Measurements from ENCODE around the gene IL18BP. TPM values are rescaled to one million over a fixed set of nuclear protein-coding genes. Genes with fewer than 3 reads are reported as not detected.

IL18BP gene
- total and polyA plus RNA-seq, 5 experiments from 2014 or later = 7.4 to 19.6 (median 15.1) TPM

DNA sequence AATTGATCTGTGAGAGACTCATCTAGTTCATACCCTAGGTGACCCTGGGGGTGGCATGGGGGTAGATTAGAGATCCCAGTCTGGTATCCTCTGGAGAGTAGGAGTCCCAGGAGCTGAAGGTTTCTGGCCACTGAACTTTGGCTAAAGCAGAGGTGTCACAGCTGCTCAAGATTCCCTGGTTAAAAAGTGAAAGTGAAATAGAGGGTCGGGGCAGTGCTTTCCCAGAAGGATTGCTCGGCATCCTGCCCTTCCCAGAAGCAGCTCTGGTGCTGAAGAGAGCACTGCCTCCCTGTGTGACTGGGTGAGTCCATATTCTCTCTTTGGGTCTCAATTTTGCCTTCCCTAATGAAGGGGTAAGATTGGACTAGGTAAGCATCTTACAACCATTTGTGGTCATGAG is 653 bp downstream of the IL18BP start:
- POLR2A ChIA-PET = interaction anchor here (0.7 to 1.3 kb wide), 4 partner anchors 16 to 41 kb away, joined by 3 read pairs; no protein-coding TSS in a partner anchor
- ATAC-seq = no peak
- peak overlapping the region; percentile 95 to 99 (median 98) for H3K27ac Mint-ChIP-seq

DNA sequence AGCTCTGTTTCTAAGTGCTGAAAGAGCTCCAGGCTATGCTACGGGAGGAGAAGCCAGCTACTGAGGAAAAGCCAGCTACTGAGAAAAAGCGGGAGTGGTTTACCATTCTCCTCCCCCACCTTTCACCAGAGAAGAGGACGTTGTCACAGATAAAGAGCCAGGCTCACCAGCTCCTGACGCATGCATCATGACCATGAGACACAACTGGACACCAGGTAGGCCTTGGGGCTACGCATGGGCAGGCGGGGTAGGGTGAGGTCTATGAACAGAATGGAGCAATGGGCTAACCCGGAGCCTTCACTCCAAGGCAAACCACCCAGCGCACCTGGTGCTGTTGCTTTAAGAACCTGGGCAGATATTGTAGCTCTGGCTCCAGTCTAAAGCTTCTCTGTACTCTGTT is 1.1 kb downstream of the IL18BP start:
- POLR2A ChIA-PET = interaction anchor here (0.8 to 1.3 kb wide), 5 partner anchors 15 to 102 kb away, joined by 3 to 4 read pairs (median 3); no protein-coding TSS in a partner anchor
- Mint-ChIP-seq H3K27ac (peak overlapping the region; percentile 95 to 99 (median 98)), H3K27me3 (no peaks in the 10 kb centered on the region), H3K36me3 (peaks cover 4 to 34% (median 7%) of the 10 kb centered on the region in 3 donors), H3K4me3 (peak overlapping the region; percentile 85 to 96 (median 92)), H3K9me3 (no peaks in the 10 kb centered on the region), H3K4me1 (peaks cover 24 to 49% (median 37%) of the 10 kb centered on the region in 4 donors)
- ATAC-seq = no peak
- DNase-seq = no peak

More for the DNA sequence above, 653 bp downstream of the IL18BP start:
- no peak for DNase-seq
- Mint-ChIP-seq H3K36me3 (peaks cover 4 to 30% (median 7%) of the 10 kb centered on the region in 3 donors), H3K27me3 (no peaks in the 10 kb centered on the region), H3K4me3 (peak overlapping the region; percentile 85 to 96 (median 92)), H3K9me3 (no peaks in the 10 kb centered on the region), H3K4me1 (peaks cover 26 to 49% (median 39%) of the 10 kb centered on the region in 4 donors)

DNA sequence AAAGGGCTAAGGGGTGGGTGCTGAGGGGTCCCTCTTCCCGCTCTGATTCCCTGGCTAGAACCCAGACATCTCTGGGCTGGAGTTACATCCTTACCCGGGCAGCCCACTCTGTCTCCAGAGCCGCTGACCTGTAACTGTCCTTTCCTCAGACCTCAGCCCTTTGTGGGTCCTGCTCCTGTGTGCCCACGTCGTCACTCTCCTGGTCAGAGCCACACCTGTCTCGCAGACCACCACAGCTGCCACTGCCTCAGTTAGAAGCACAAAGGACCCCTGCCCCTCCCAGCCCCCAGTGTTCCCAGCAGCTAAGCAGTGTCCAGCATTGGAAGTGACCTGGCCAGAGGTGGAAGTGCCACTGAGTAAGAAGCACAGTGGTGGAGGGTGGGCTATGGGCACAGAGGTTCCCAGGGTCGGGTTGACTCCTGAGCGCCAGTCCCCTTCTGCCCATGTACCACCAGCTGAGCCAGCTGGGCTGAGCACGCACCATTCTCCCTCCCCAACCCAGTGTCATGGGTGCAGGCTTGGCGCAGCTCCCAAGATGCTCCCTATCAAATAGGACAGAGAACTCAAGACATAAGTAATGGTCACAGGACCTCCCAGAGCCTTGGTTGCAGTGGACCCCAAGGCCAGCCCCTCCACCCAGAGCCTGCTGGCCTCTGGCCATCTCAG is 1.6 kb downstream of the IL18BP start:
- no peaks in the 10 kb centered on the region for H3K9me3 Mint-ChIP-seq
- H3K27me3 Mint-ChIP-seq = no peaks in the 10 kb centered on the region
- peak overlapping the region in 3 of 10 donors; percentile 18 to 94 (median 89) for H3K4me3 Mint-ChIP-seq
- ATAC-seq (no peak), DNase-seq (no peak)
- POLR2A ChIA-PET = interaction anchor here (0.6 to 1.3 kb wide), 7 partner anchors 14 to 102 kb away, joined by 3 to 7 read pairs (median 4); no protein-coding TSS in a partner anchor
- peaks cover 24 to 49% (median 37%) of the 10 kb centered on the region in 4 donors for H3K4me1 Mint-ChIP-seq
- peak overlapping the region in 8 of 10 donors; percentile 24 to 99 (median 82) for H3K27ac Mint-ChIP-seq
- peaks cover 4 to 38% (median 7%) of the 10 kb centered on the region in 3 donors for H3K36me3 Mint-ChIP-seq

DNA sequence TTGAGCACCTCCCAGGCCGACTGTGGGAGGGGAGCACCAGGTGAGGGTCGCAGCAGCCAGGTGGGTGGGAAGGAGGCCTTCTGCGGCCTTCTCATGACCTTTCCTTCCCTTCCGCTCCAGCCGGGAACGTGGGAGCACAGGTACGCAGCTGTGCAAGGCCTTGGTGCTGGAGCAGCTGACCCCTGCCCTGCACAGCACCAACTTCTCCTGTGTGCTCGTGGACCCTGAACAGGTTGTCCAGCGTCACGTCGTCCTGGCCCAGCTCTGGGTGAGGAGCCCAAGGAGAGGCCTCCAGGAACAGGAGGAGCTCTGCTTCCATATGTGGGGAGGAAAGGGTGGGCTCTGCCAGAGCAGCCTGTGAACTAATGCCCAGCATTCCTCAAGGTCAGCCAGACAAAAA is 2.6 kb downstream of the IL18BP start:
- Mint-ChIP-seq H3K9me3 (no peaks in the 10 kb centered on the region), H3K27ac (peak overlapping the region in 3 of 10 donors; percentile 21 to 78 (median 53)), H3K4me1 (peaks cover 26 to 49% (median 37%) of the 10 kb centered on the region in 4 donors), H3K36me3 (peaks cover 4 to 48% (median 9%) of the 10 kb centered on the region in 3 donors), H3K27me3 (no peaks in the 10 kb centered on the region), H3K4me3 (peak overlapping the region in 1 of 10 donors; percentile 1)
- POLR2A ChIA-PET = interaction anchor here (0.6 to 1.3 kb wide), 3 partner anchors 15 to 39 kb away, joined by 4 to 7 read pairs (median 5); no protein-coding TSS in a partner anchor
- ATAC-seq (no peak), DNase-seq (no peak)

DNA sequence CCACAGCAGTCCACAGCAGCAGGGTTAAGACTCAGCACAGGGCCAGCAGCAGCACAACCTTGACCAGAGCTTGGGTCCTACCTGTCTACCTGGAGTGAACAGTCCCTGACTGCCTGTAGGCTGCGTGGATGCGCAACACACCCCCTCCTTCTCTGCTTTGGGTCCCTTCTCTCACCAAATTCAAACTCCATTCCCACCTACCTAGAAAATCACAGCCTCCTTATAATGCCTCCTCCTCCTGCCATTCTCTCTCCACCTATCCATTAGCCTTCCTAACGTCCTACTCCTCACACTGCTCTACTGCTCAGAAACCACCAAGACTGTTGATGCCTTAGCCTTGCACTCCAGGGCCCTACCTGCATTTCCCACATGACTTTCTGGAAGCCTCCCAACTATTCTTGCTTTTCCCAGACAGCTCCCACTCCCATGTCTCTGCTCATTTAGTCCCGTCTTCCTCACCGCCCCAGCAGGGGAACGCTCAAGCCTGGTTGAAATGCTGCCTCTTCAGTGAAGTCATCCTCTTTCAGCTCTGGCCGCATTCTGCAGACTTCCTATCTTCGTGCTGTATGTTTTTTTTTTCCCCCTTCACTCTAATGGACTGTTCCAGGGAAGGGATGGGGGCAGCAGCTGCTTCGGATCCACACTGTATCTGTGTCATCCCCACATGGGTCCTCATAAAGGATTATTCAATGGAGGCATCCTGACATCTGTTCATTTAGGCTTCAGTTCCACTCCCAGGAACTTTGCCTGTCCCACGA is 3.3 kb downstream of the IL18BP start:
- Mint-ChIP-seq H3K27ac (peak overlapping the region in 9 of 10 donors; percentile 5 to 87 (median 76)), H3K9me3 (no peaks in the 10 kb centered on the region), H3K4me3 (peak overlapping the region in 2 of 10 donors; percentile 17 to 34), H3K27me3 (no peaks in the 10 kb centered on the region), H3K36me3 (peaks cover 4 to 55% (median 9%) of the 10 kb centered on the region in 3 donors), H3K4me1 (peaks cover 26 to 49% (median 35%) of the 10 kb centered on the region in 4 donors)
- ATAC-seq = no peak
- DNase-seq = no peak
- POLR2A ChIA-PET = interaction anchor here (1.2 kb wide), 1 partner anchor 80 kb away, joined by 3 read pairs; no protein-coding TSS in a partner anchor

DNA sequence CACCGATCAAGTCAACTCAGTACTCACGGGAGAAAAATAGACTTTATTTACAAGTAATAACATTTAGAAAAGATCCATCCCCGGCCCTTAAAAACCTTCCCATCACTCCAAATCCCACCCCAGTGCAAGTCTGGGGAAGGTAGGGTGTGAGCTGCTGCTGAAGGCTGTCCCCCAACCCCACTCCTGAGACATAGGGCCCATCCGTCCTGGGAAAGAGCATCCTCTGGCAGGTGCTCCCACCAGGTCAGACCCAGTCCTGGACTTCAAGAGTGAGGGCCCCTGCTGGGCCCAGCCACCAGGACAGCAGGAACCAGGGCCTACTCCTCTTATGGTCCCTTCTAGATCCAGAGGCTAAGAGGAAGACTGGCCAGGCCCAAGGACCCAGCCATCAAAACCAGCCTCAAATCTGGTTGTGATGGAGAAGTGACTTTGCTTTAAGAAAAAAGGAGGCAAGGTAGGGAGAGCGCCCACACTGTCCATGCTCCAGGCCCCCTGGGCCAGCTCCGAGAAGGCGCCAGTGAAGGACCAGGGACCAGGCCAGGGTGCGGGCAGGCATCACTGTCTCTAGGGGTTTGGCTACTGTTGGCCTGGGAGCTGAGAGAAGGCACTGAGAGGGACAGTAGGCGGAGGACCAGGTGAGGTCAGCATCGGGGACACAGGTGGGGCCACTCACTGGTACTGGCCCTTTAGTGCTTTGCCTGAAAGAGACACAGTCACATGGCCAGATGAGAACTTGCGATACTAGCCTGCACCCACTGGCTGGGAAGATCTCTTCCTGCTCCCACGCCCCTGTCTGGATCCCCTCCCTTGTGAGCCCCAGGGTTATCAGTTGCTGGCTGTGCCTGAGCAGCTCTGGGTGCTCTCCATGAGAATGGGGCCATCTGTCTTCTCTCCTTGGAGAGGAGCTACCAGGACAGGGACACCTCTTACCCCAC is 4.4 kb downstream of the IL18BP start:
- ATAC-seq = no peak
- no peak overlapping the region for H3K4me3 Mint-ChIP-seq
- H3K9me3 Mint-ChIP-seq = no peaks in the 10 kb centered on the region
- H3K27ac Mint-ChIP-seq = peak overlapping the region in 7 of 10 donors; percentile 7 to 86 (median 49)
- peak in 1 of 10 donors; percentile 9 for DNase-seq
- peaks cover 4 to 66% (median 13%) of the 10 kb centered on the region in 3 donors for H3K36me3 Mint-ChIP-seq
- H3K4me1 Mint-ChIP-seq = peaks cover 25 to 45% (median 33%) of the 10 kb centered on the region in 4 donors
- POLR2A ChIA-PET = interaction anchor here (0.9 to 1.2 kb wide), 3 partner anchors 8 to 93 kb away, joined by 3 to 4 read pairs (median 3); no protein-coding TSS in a partner anchor
- H3K27me3 Mint-ChIP-seq = no peaks in the 10 kb centered on the region

DNA sequence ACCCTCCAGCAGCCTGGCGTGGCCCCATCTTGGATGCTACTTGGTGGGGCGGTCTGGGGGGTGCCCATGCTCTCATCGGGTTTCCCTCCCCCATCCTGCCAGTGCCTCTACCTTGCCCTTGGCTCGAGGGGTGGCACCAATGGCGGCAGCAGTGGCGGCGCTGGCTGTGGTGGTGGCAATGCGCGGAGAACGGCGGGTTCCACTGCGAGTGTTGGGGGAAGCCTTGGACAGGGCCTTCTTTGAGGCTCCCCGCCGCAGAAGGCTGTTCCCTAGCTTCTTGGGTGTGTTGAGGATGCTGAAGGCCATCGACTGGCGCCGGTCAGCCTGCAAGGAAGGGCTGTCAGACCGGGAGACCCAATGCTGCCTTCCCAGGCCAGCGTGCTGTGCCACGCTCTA is 5.1 kb downstream of the IL18BP start:
- Mint-ChIP-seq H3K4me3 (no peak overlapping the region), H3K4me1 (peaks cover 23 to 38% (median 26%) of the 10 kb centered on the region in 4 donors), H3K36me3 (peaks cover 4 to 73% (median 18%) of the 10 kb centered on the region in 3 donors), H3K27ac (peak overlapping the region in 1 of 10 donors; percentile 31), H3K9me3 (no peaks in the 10 kb centered on the region), H3K27me3 (no peaks in the 10 kb centered on the region)
- POLR2A ChIA-PET = interaction anchor here (0.9 to 1.3 kb wide), 3 partner anchors 9 to 93 kb away, joined by 3 to 4 read pairs (median 4); no protein-coding TSS in a partner anchor
- no peak for ATAC-seq
- no peak for DNase-seq

DNA sequence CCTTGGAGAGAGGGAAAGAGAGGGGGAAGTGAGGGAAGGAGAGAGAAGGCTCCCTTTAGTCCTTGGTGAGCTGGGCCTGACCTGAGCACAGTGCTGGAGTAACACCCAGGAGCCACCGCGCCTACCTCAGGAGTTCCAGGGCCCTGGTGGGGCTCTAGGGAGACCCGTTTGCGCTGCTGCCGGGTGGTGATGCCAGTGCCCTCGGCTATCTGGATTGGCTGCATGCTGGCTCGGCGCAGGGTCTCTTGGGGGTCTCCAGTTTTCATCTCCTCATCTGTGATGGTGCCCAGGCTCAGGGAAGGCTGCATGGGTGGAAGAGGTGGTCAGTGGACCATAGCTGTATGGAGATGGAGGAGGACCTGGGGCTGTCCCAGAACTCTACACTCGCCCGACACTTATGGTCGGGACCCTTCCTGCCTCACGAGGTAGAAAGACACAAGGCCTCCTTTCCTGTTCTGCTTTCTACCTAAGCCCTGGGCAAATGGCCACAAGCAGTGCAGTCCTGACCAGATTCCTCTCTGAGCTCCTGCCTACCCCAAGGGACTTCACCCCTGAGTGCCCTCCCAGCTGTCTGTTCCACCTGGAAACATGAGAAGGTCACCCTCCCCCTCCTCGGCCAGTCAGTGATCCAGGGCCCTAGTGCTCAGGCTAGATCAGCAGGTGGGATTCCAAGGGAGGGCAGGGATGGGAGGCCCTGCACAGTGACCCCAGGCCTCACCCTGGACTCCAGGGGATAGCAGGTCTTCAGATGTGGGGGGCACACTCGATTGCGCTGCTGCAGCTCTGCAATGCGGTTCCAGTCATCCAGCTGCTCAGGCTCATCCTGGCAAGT is 6.0 kb downstream of the IL18BP start:
- ATAC-seq = no peak
- Mint-ChIP-seq H3K27ac (peak overlapping the region in 2 of 10 donors; percentile 4 to 12), H3K9me3 (no peaks in the 10 kb centered on the region), H3K36me3 (peaks cover 4 to 81% (median 18%) of the 10 kb centered on the region in 3 donors), H3K27me3 (no peaks in the 10 kb centered on the region), H3K4me3 (no peak overlapping the region), H3K4me1 (peaks cover 14 to 29% (median 16%) of the 10 kb centered on the region in 4 donors)
- DNase-seq = no peak
- POLR2A ChIA-PET = interaction anchor here (1.3 kb wide), 1 partner anchor 10 kb away, joined by 4 read pairs; no protein-coding TSS in a partner anchor

DNA sequence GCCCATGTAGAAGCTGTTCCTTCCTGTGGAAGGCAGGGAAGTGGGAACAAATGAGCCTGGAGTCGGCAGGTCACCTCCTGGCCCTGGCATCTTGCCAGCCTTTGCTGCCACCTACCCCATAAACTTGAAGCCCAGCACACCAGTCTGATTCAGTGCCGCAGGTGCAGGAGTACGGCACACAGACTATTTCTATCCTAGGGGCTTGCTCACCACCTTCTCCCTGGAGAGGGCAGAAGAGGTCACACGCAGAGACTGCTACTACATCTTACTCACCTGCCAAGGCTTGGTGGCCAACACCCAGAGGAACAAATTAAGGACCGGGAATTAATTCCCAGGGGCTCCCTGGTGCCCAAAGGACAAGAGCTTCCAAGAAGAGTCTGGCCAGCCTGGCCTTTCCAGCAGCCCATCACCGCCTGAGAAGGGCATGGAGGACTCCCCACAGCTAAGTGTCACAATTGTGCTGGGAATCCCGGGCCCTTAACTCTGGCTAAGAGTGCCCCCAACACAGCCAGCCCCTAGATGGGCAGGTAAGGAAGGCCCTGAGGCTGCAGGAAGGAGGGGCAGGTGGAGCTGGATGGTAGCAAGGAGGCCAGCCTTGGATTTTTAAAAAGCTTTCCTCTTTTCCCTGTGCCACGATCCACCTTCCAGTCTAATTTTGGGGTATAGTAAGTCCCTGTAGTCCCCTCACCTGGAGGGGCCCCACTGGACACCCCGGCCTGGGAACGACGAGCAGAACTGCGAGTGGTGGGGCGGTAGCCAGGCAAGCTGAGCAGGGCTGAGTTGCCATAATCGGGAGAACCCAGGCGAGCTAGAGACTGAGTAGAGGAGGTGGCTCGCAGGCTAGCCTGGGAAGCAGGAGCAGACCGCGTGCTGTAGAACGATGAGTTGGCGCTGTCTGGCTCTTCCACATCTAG is 6.9 kb downstream of the IL18BP start:
- Mint-ChIP-seq H3K27ac (peak overlapping the region in 2 of 10 donors; percentile 57 to 77), H3K27me3 (no peaks in the 10 kb centered on the region), H3K4me1 (peaks cover 6 to 25% (median 12%) of the 10 kb centered on the region in 4 donors), H3K4me3 (no peak overlapping the region), H3K9me3 (no peaks in the 10 kb centered on the region), H3K36me3 (peaks cover 4 to 90% (median 18%) of the 10 kb centered on the region in 3 donors)
- ATAC-seq = no peak
- POLR2A ChIA-PET = interaction anchor here (1.3 to 2.0 kb wide), 2 partner anchors 9 to 10 kb away, joined by 4 to 6 read pairs; no protein-coding TSS in a partner anchor
- DNase-seq = no peak

All from naive thymus-derived CD8-positive, alpha-beta T cell (primary cell).